ENCODE results near the gene METTL1. TPM values are rescaled to one million over a fixed set of nuclear protein-coding genes. Genes with fewer than 3 reads are reported as not detected.
A peak's percentile ranks its signal among the peaks of the same experiment; 100 is the strongest.

Gene METTL1
- total RNA-seq, 6 donors from 2014 or later, result 1.3 to 30.2 (median 16.9) TPM

DNA sequence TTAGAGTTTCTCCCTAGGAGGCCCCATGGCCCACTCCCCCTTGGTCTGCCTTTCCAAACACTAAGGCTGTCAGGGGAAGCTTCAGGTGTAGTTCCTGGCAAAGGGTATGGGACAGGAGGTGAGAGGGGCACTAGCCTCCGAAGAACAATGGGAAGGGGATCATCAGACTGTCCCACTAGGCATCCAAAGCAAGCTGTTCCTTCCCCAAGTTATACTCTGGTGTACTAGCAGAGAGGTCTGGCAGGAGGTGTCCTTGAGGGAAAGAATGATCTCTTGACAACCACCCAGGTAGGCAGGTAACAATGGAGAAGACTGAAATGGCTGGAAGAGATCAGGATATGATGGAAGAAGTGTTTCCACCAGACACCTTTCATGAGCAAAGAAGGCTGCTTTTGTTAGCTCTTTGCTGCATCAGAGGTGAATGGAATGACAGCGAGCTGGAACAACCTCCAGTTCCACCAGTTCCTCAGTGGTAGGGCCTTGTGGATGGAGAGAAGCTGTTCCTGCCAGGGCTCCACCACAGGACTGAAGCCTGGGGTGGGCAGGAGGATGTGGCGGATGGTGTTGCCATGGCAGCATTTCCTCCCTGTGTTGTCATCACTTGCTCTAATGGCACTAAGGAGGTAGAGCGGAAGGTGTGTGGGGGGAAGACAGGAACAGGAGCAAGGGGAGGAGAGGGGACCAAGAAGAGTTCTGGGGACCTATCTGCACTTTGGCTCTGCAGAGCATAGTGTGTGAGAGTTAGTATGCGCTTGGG lies 31.1 kb downstream of the METTL1 start:
- peak overlapping the region in 3 of 4 donors; percentile 33 to 47 (median 46) for H3K4me3 ChIP-seq
- H3K27ac ChIP-seq, result peak overlapping the region in 2 of 4 donors; percentile 71 to 80
- peaks cover 1 to 40% (median 20%) of the 10 kb centered on the region in 4 donors for H3K27me3 ChIP-seq
- DNase-seq, result peak in 1 of 2 donors; percentile 69
- TF ChIP-seq POLR2AphosphoS5 (IDR thresholded peaks at IDR 0.05) (peak in 1 of 2 donors; percentile 56), EP300 (IDR thresholded peaks at IDR 0.05) (no peak)
- H3K4me1 ChIP-seq, result peaks cover 26 to 55% (median 44%) of the 10 kb centered on the region in 4 donors
- no peaks in the 10 kb centered on the region for H3K9me3 ChIP-seq
- no peaks in the 10 kb centered on the region for H3K36me3 ChIP-seq
- ATAC-seq (ENCODE audit: low FRiP score in 2 of 2), result peak in 1 of 2 donors; percentile 7
- WGBS, 2 donors, result 43 to 53% methylated on average over 5 of the region's 5 CpGs

DNA sequence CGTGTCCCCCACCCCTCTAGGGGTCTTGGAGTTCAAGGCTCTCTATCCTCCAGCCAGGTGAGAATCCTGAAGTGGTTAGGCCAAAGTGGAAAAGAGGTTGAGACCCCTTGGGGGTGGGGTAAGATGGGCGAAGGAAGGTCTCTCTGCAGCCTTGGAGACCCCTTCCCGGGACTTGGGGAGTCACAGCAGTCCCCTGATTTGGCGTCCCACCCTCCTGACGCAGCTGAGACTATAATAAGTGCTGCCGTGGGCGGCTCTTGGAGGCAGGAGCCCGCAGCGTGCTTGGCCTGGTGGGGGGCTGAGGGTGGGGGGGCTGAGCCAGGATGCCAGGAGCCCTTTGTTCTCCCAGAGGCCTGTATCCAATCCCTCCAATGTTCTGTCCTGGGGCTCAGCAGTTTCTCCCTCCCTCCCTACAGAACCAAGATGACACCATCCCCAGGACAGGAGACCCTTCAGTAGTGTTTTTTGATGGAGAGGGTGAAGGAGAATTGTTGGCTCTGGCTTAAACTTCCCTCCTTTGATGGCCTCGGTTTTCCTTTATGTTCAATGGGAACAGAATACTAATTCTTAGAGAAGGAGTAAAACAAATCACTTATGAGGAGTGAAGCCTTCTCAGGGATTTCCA lies 31.9 kb downstream of the METTL1 start:
- DNase-seq (no peak), ATAC-seq (ENCODE audit: low FRiP score in 2 of 2) (no peak)
- TF ChIP-seq EP300 (IDR thresholded peaks at IDR 0.05) (no peak), POLR2AphosphoS5 (IDR thresholded peaks at IDR 0.05) (no peak), POLR2A (IDR thresholded peaks at IDR 0.05) (no peak)
- TF ChIP-seq, protein P1, sequence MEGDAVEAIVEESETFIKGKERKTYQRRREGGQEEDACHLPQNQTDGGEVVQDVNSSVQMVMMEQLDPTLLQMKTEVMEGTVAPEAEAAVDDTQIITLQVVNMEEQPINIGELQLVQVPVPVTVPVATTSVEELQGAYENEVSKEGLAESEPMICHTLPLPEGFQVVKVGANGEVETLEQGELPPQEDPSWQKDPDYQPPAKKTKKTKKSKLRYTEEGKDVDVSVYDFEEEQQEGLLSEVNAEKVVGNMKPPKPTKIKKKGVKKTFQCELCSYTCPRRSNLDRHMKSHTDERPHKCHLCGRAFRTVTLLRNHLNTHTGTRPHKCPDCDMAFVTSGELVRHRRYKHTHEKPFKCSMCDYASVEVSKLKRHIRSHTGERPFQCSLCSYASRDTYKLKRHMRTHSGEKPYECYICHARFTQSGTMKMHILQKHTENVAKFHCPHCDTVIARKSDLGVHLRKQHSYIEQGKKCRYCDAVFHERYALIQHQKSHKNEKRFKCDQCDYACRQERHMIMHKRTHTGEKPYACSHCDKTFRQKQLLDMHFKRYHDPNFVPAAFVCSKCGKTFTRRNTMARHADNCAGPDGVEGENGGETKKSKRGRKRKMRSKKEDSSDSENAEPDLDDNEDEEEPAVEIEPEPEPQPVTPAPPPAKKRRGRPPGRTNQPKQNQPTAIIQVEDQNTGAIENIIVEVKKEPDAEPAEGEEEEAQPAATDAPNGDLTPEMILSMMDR (IDR thresholded peaks at IDR 0.05), result no peak
- Histone ChIP-seq H3K36me3 (no peaks in the 10 kb centered on the region), H3K4me3 (no peak overlapping the region), H3K27ac (no peak overlapping the region), H3K4me1 (peaks cover 26 to 55% (median 40%) of the 10 kb centered on the region in 4 donors), H3K9me3 (no peaks in the 10 kb centered on the region), H3K27me3 (peaks cover 1 to 48% (median 22%) of the 10 kb centered on the region in 4 donors)
- WGBS, 2 donors, result 37 to 54% methylated on average over 6 to 10 of the region's 10 CpGs

GRCh38 chr12:57739387-57739786 lies 32.5 kb downstream of the METTL1 start:
- Histone ChIP-seq H3K27ac (no peak overlapping the region), H3K4me1 (peaks cover 26 to 55% (median 39%) of the 10 kb centered on the region in 4 donors), H3K27me3 (peaks cover 1 to 50% (median 22%) of the 10 kb centered on the region in 4 donors), H3K4me3 (no peak overlapping the region), H3K36me3 (no peaks in the 10 kb centered on the region), H3K9me3 (no peaks in the 10 kb centered on the region)
- TF ChIP-seq, protein P1 (IDR thresholded peaks at IDR 0.05), result no peak
- TF ChIP-seq POLR2A (IDR thresholded peaks at IDR 0.05) (no peak), EP300 (IDR thresholded peaks at IDR 0.05) (no peak), POLR2AphosphoS5 (IDR thresholded peaks at IDR 0.05) (no peak)
- ATAC-seq (ENCODE audit: low FRiP score in 2 of 2) (no peak), DNase-seq (no peak)
- 34 to 48% methylated on average over 7 of the region's 7 CpGs for WGBS, 2 donors

GRCh38 chr12:57738661-57739237 lies 33.2 kb downstream of the METTL1 start, which contains the start of gene AGAP2:
TSS of gene AGAP2 (minus strand) at chr12:57738742. CDS start at chr12:57738246, 496 bp downstream.
- peak in 1 of 2 donors; percentile 72 for DNase-seq
- peaks cover 1 to 50% (median 22%) of the 10 kb centered on the region in 4 donors for H3K27me3 ChIP-seq

More at GRCh38 chr12:57738661-57739237, 33.2 kb downstream of the METTL1 start, which contains the start of gene AGAP2:
- peaks cover 0 to 1% (median 0%) of the 10 kb centered on the region in 4 donors for H3K36me3 ChIP-seq
- peaks cover 26 to 50% (median 36%) of the 10 kb centered on the region in 4 donors for H3K4me1 ChIP-seq
- no peaks in the 10 kb centered on the region for H3K9me3 ChIP-seq
- 31 to 48% methylated on average over 34 of the region's 36 CpGs for WGBS, 2 donors
- H3K4me3 ChIP-seq, result peak within 1 kb of the TSS in 3 of 4 donors; percentile 21 to 38 (median 38)
- TF ChIP-seq POLR2AphosphoS5 (IDR thresholded peaks at IDR 0.05) (no peak), POLR2A (IDR thresholded peaks at IDR 0.05) (no peak), EP300 (IDR thresholded peaks at IDR 0.05) (no peak)
- TF ChIP-seq, protein P1 (IDR thresholded peaks at IDR 0.05), result no peak
- no peak for ATAC-seq (ENCODE audit: low FRiP score in 2 of 2)
- no peak within 1 kb of the TSS for H3K27ac ChIP-seq
